H1 (cell line): ENCODE results near the gene TARDBP. TPM values are rescaled to one million over a fixed set of nuclear protein-coding genes. Genes with fewer than 3 reads are reported as not detected.

Experiments
- CTCF ChIA-PET: fragments of 300-600 bp; sonication (Branson Sonifier 250); formaldehyde crosslinking; loops from one replicate; lab custom pipeline; 2021; ENCODE audit not compliant: partially characterized antibody; lab: Charles Lee
- POLR2A ChIA-PET: fragments of 300-600 bp; sonication (Branson Sonifier 250); formaldehyde crosslinking; loops from one replicate; lab custom pipeline; 2021; ENCODE audit warnings: inconsistent platforms; ENCODE audit not compliant: partially characterized antibody; lab: Charles Lee
- DNase-seq, 2 experiments: peaks; one replicate each; pipeline versions ENCODE4 v3.0.0 to v3.0.0-alpha.2; 2010 to 2022; ENCODE audit warnings: low spot score in 2 of 2, low read depth in 1 of 2, mixed read lengths in 1 of 2
- FAIRE-seq: peaks from 2 replicates; lab custom pipeline; 2011; peaks lifted over from hg19 to GRCh38; lab: Jason Lieb, UNC
- H2AFZ ChIP-seq: 2 replicates; pipeline ENCODE4 v1.8.1; 2012; ENCODE audit warnings: low read length, inconsistent platforms
- H2AK5ac ChIP-seq: 2 replicates; pipeline ENCODE4 v1.6.1; 2013; ENCODE audit warnings: low read depth, low read length
- H2BK120ac ChIP-seq: replicated peaks from 2 replicates; pipeline ENCODE3; 2013; ENCODE audit warnings: low read depth, low read length, inconsistent platforms
- H2BK12ac ChIP-seq: 2 replicates; pipeline ENCODE4 v1.6.1; 2013; ENCODE audit warnings: low read depth, low read length
- H2BK15ac ChIP-seq: 2 replicates; pipeline ENCODE4 v1.6.1; 2013; ENCODE audit warnings: low read length
- H2BK20ac ChIP-seq: 2 replicates; pipeline ENCODE4 v1.6.1; 2013; ENCODE audit warnings: low read length
- H2BK5ac ChIP-seq: 2 replicates; pipeline ENCODE4 v1.6.1; 2013; ENCODE audit warnings: low read depth, low read length
- H3K14ac ChIP-seq: 2 replicates; pipeline ENCODE4 v1.6.1; 2013; ENCODE audit warnings: inconsistent platforms; ENCODE audit not compliant: insufficient read length
- H3K18ac ChIP-seq: 2 replicates; pipeline ENCODE4 v1.6.1; 2013; ENCODE audit warnings: low read length; ENCODE audit errors: extremely low read depth
- H3K23ac ChIP-seq: 2 replicates; pipeline ENCODE4 v1.6.1; 2013; ENCODE audit warnings: inconsistent platforms; ENCODE audit not compliant: insufficient read length
- H3K23me2 ChIP-seq: 2 replicates; pipeline ENCODE4 v1.6.1; 2013; ENCODE audit warnings: low read depth, low read length
- H3K27ac ChIP-seq: 2 replicates; pipeline ENCODE4 v1.6.1; 2011; ENCODE audit warnings: low read depth, low read length, inconsistent platforms
- H3K27me3 ChIP-seq, 4 experiments: replicated peaks in 1 of 4; 1 replicate in 1 of 4; 2 replicates in 3 of 4; pipeline versions ENCODE4 v1.6.1 to v1.8.1; 2011 to 2013; ENCODE audit warnings: low read length in 3 of 4, mild to moderate bottlenecking in 3 of 4, inconsistent platforms in 2 of 4, mixed read lengths in 2 of 4, moderate library complexity in 1 of 4; ENCODE audit not compliant: control insufficient read depth in 3 of 4, insufficient read depth in 3 of 4; ENCODE audit errors: extremely low read depth in 1 of 4
- H3K36me3 ChIP-seq, 4 experiments: 2 replicates each; pipeline versions ENCODE4 v1.6.1 to v1.8.1; 2011 to 2013; ENCODE audit warnings: mild to moderate bottlenecking in 4 of 4, low read length in 3 of 4, moderate library complexity in 2 of 4, control low read depth in 1 of 4, inconsistent platforms in 1 of 4; ENCODE audit not compliant: insufficient read depth in 4 of 4, control insufficient read depth in 2 of 4
- H3K4ac ChIP-seq: replicated peaks from 2 replicates; pipeline ENCODE3; 2013; ENCODE audit warnings: low read length, low read depth, mixed read lengths, inconsistent platforms; ENCODE audit not compliant: insufficient read length
- H3K4me1 ChIP-seq, 4 experiments: replicated peaks in 1 of 4; 1 replicate in 1 of 4; 2 replicates in 3 of 4; pipeline versions ENCODE4 v1.6.1 to v1.8.1; 2011 to 2013; ENCODE audit warnings: low read length in 3 of 4, inconsistent platforms in 2 of 4, mixed read lengths in 1 of 4; ENCODE audit not compliant: insufficient read depth in 4 of 4, control insufficient read depth in 3 of 4
- H3K4me2 ChIP-seq, 2 experiments: 2 replicates each; pipeline versions ENCODE4 v1.6.1 to v1.8.1; 2011 to 2013; ENCODE audit warnings: low read depth in 2 of 2, low read length in 2 of 2, control low read depth in 1 of 2, inconsistent platforms in 1 of 2, mild to moderate bottlenecking in 1 of 2; ENCODE audit not compliant: insufficient read depth in 1 of 2
- H3K4me3 ChIP-seq, 4 experiments: fragments of 200-600, 300-600 bp in 1 of 4; sonication (generic), shearing (Covaris generic), sonication (Bioruptor Twin) in 1 of 4; 2 replicates each; pipeline versions ENCODE4 v1.5.1 to v1.8.1; 2011 to 2016; ENCODE audit warnings: low read length in 4 of 4, low read depth in 3 of 4, control low read depth in 2 of 4, inconsistent platforms in 2 of 4, mild to moderate bottlenecking in 2 of 4, mixed read lengths in 1 of 4, moderate library complexity in 1 of 4; ENCODE audit not compliant: insufficient read depth in 2 of 4; ENCODE audit errors: extremely low read depth in 1 of 4
- H3K56ac ChIP-seq: replicated peaks from 2 replicates; pipeline ENCODE3; 2013; ENCODE audit warnings: low read depth, mild to moderate bottlenecking, mixed read lengths, low read length, inconsistent platforms; ENCODE audit not compliant: insufficient read length
- H3K79me1 ChIP-seq: 2 replicates; pipeline ENCODE4 v1.6.1; 2013; ENCODE audit warnings: low read depth, low read length, control low read depth
- H3K79me2 ChIP-seq, 2 experiments: 2 replicates each; pipeline versions ENCODE4 v1.6.1 to v1.8.1; 2012 to 2013; ENCODE audit warnings: low read length in 2 of 2, mild to moderate bottlenecking in 2 of 2, inconsistent platforms in 1 of 2; ENCODE audit not compliant: insufficient read depth in 2 of 2, control insufficient read depth in 1 of 2
- H3K9ac ChIP-seq, 4 experiments: replicated peaks in 1 of 4; 1 replicate in 1 of 4; 2 replicates in 3 of 4; pipeline versions ENCODE4 v1.6.1 to v1.8.1; 2011 to 2013; ENCODE audit warnings: low read depth in 3 of 4, low read length in 3 of 4, control low read depth in 2 of 4, mild to moderate bottlenecking in 2 of 4, moderate library complexity in 2 of 4, inconsistent platforms in 1 of 4; ENCODE audit errors: extremely low read depth in 1 of 4
- H3K9me3 ChIP-seq, 2 experiments: 2 replicates each; pipeline versions ENCODE4 v1.6.1 to v1.8.1; 2012 to 2013; ENCODE audit warnings: mild to moderate bottlenecking in 2 of 2, moderate library complexity in 2 of 2, control low read depth in 1 of 2, inconsistent platforms in 1 of 2, low read depth in 1 of 2, low read length in 1 of 2, mixed read lengths in 1 of 2; ENCODE audit not compliant: insufficient read depth in 2 of 2
- H4K20me1 ChIP-seq, 2 experiments: replicated peaks in 1 of 2; 2 replicates each; pipeline versions ENCODE3 to v1.8.1; 2011 to 2013; ENCODE audit warnings: inconsistent platforms in 2 of 2, low read length in 2 of 2, mild to moderate bottlenecking in 1 of 2; ENCODE audit not compliant: insufficient read depth in 2 of 2, control insufficient read depth in 1 of 2
- H4K5ac ChIP-seq: 2 replicates; pipeline ENCODE4 v1.6.1; 2013; ENCODE audit warnings: low read length, low read depth, mixed read lengths, inconsistent platforms; ENCODE audit not compliant: insufficient read length
- H4K8ac ChIP-seq: 2 replicates; pipeline ENCODE4 v1.8.0; 2013; ENCODE audit warnings: mild to moderate bottlenecking, moderate library complexity, low read length, inconsistent platforms; ENCODE audit not compliant: insufficient read depth; ENCODE audit errors: extremely low read depth
- H4K91ac ChIP-seq: replicated peaks from 2 replicates; pipeline ENCODE3; 2013; ENCODE audit warnings: low read length, mixed read lengths, inconsistent platforms; ENCODE audit not compliant: insufficient read length
- ATF2 ChIP-seq: IDR thresholded peaks from 2 replicates; pipeline ENCODE4 v1.6.1; 2012; ENCODE audit warnings: low read length, inconsistent platforms
- CREB1 ChIP-seq: IDR thresholded peaks from 2 replicates; pipeline ENCODE4 v1.6.1; 2012; ENCODE audit warnings: inconsistent platforms
- JUND ChIP-seq: IDR thresholded peaks from 2 replicates; pipeline ENCODE4 v1.6.1; 2011; ENCODE audit warnings: mild to moderate bottlenecking, improper control_type of control experiment, low read length
- KDM4A ChIP-seq: IDR thresholded peaks from one replicate; pipeline ENCODE4 v1.7.1; 2012; ENCODE audit warnings: low read depth, mild to moderate bottlenecking, moderate library complexity, low read length, inconsistent platforms; ENCODE audit not compliant: severe bottlenecking
- RNF2 ChIP-seq: fragments of 200-900, 300-1000 bp; sonication (generic); IDR thresholded peaks from 2 replicates; pipeline ENCODE4 v1.7.1; 2016; ENCODE audit warnings: borderline replicate concordance, low read depth, mild to moderate bottlenecking, antibody characterized with exemption, low read length; ENCODE audit not compliant: poor library complexity, severe bottlenecking; ENCODE audit errors: missing control alignments
- TBP ChIP-seq: IDR thresholded peaks from 2 replicates; pipeline ENCODE4 v1.6.1; 2011; ENCODE audit warnings: low read depth, low read length, improper control_type of control experiment
- TEAD4 ChIP-seq: IDR thresholded peaks from 2 replicates; pipeline ENCODE4 v1.6.1; 2012; ENCODE audit warnings: low read depth, low read length, inconsistent platforms, mixed read lengths
- WGBS, 2 experiments: shearing (Covaris generic) in 1 of 2; methylation state at CpG; one replicate each; pipeline versions ENCODE4 v1.1.6 to v1.1.7; 2013 to 2015; ENCODE audit warnings: low lambda C conversion rate in 2 of 2, mixed read lengths in 2 of 2, inconsistent platforms in 1 of 2, low coverage in 1 of 2, missing lambda C conversion rate in 1 of 2; ENCODE audit not compliant: insufficient replicate concordance in 2 of 2, insufficient coverage in 1 of 2, insufficient read length in 1 of 2; ENCODE audit errors: extremely low coverage in 1 of 2, missing lambda C conversion rate in 1 of 2; 5-methylcytosine and 5-hydroxymethylcytosine counted together
- polyA plus RNA-seq, 7 experiments: library from polyadenylated mRNA; depleted of rRNA in 3 of 7; stranded (reverse) in 5 of 7; unstranded in 2 of 7; fragments of >200 nt in 5 of 7; fragments of 200-250 nt in 2 of 7; gene quantifications; 1 replicate in 5 of 7; 2 replicates in 1 of 7; 4 replicates in 1 of 7; pipeline versions ENCODE4 v1.2.1 to v1.2.3, GENCODE V29; 2011 to 2013; ENCODE audit warnings: missing spikeins in 2 of 7, mixed read lengths in 2 of 7
- total RNA-seq: library from RNA; stranded (reverse); fragmentation: NEBNext Ultra II Directional; extraction: Animal tissue kit (Norgen Biotek cat#: 25700); gene quantifications from 2 replicates; pipeline ENCODE4 v1.2.1, GENCODE V29; 2021

Gene TARDBP
- total and polyA plus RNA-seq, 2 of the 8 experiments (the other 6 are each of a cell fraction or from before 2014, with no cell fraction given): 144 to 240 TPM

GRCh38 chr1:11067716-11068599, 55.5 kb downstream of the TARDBP start:
- H2AK5ac ChIP-seq: no peak overlapping the region
- peaks cover 35 to 75% (median 68%) of the 10 kb centered on the region in 4 experiments for H3K36me3 ChIP-seq
- H3K18ac ChIP-seq: no peak overlapping the region
- H4K91ac ChIP-seq: no peak overlapping the region
- ChIA-PET POLR2A (interaction anchor here (1.0 to 3.8 kb wide), 5 partner anchors 9 to 26 kb away, joined by 3 to 18 read pairs (median 4); no protein-coding TSS in a partner anchor), CTCF (interaction anchor here (1.1 to 8.6 kb wide), 3 partner anchors 10 to 34 kb away, joined by 3 to 58 read pairs (median 46); no protein-coding TSS in a partner anchor)
- no peak overlapping the region for H3K4me2 ChIP-seq
- H2BK5ac ChIP-seq: no peak overlapping the region
- no peaks in the 10 kb centered on the region for H3K23me2 ChIP-seq
- H3K27me3 ChIP-seq: no peaks in the 10 kb centered on the region; a peak in 1 of 7 replicates
- H3K4me3 ChIP-seq: no peak overlapping the region
- no peaks in the 10 kb centered on the region; the same call in 1 of the 2 replicates for H3K79me1 ChIP-seq
- no peak overlapping the region for H2BK120ac ChIP-seq
- H3K14ac ChIP-seq: no peak overlapping the region
- no peak overlapping the region for H2BK15ac ChIP-seq
- DNase-seq (no peak), FAIRE-seq (no peak)
- no peak overlapping the region for H3K56ac ChIP-seq
- H3K9me3 ChIP-seq: no peaks in the 10 kb centered on the region
- no peaks in the 10 kb centered on the region for H3K4me1 ChIP-seq
- no peak overlapping the region for H2BK20ac ChIP-seq
- H3K9ac ChIP-seq: no peak overlapping the region
- no peak overlapping the region for H2BK12ac ChIP-seq
- no peak overlapping the region for H3K27ac ChIP-seq
- H3K23ac ChIP-seq: no peak overlapping the region
- 94% methylated on average over 18 of the region's 18 CpGs; no CpG with 5 or more reads in 1 of the 2 experiments for WGBS, 2 experiments
- no peaks in the 10 kb centered on the region for H3K79me2 ChIP-seq
- H4K20me1 ChIP-seq: peaks cover 0 to 10% of the 10 kb centered on the region in 2 experiments
- H4K5ac ChIP-seq: no peak overlapping the region
- no peak overlapping the region for H2AFZ ChIP-seq
- no peak overlapping the region for H3K4ac ChIP-seq
- H4K8ac ChIP-seq: peak overlapping the region; percentile 78; the same call in 1 of the 2 replicates
- TF ChIP-seq TEAD4 (no peak), TBP (no peak), ATF2 (no peak), CREB1 (no peak), KDM4A (no peak), RNF2 (no peak), JUND (no peak)
